NT2/D1 (cell line): ENCODE results near the gene IL22RA2.
"Not testable (repeated sequence)": the region's sequence is repeated elsewhere in the genome, so short reads cannot be mapped to it uniquely, and the experiment has no call there.

ENCODE experiments used
- DNase-seq: peaks from one replicate; pipeline ENCODE4 v3.0.0-alpha.2; 2011; ENCODE audit warnings: low read depth, low spot score
- H3K27me3 ChIP-seq: 2 replicates; pipeline ENCODE4 v1.6.0; 2011; ENCODE audit warnings: mild to moderate bottlenecking; ENCODE audit not compliant: insufficient read length, insufficient read depth
- H3K36me3 ChIP-seq: 2 replicates; pipeline ENCODE4 v1.6.1; 2011; ENCODE audit warnings: mild to moderate bottlenecking, low read length, mixed read lengths; ENCODE audit not compliant: insufficient read depth, insufficient read length
- H3K4me1 ChIP-seq: 2 replicates; pipeline ENCODE4 v1.5.1; 2011; ENCODE audit not compliant: insufficient read depth, insufficient read length
- H3K4me3 ChIP-seq: 2 replicates; pipeline ENCODE4 v1.5.1; 2011; ENCODE audit warnings: low read depth; ENCODE audit not compliant: insufficient read length
- H3K9ac ChIP-seq: 2 replicates; pipeline ENCODE4 v1.6.0; 2011; ENCODE audit warnings: low read depth; ENCODE audit not compliant: insufficient read length
- H3K9me3 ChIP-seq: 2 replicates; pipeline ENCODE4 v1.5.1; 2011; ENCODE audit warnings: mild to moderate bottlenecking, low read length; ENCODE audit not compliant: insufficient read depth
- SUZ12 ChIP-seq: IDR thresholded peaks from 2 replicates; pipeline ENCODE4 v1.6.1; 2011; ENCODE audit not compliant: insufficient read length, insufficient read depth; ENCODE audit errors: extremely low read depth
- YY1 ChIP-seq: IDR thresholded peaks from 2 replicates; pipeline ENCODE4 v1.6.1; 2011; ENCODE audit not compliant: insufficient read length, insufficient read depth
- ZNF274 ChIP-seq: IDR thresholded peaks from 2 replicates; pipeline ENCODE4 v1.6.1; 2011; ENCODE audit warnings: mild to moderate bottlenecking, low read depth, low read length

The IL22RA2 gene

GRCh38 chr6:137216875-137217553 lies 43.6 kb upstream of the IL22RA2 start:
- Histone ChIP-seq H3K27me3 (no peaks in the 10 kb centered on the region), H3K4me1 (no peaks in the 10 kb centered on the region), H3K9me3 (peaks cover 5% of the 10 kb centered on the region; the same call in 1 of the 2 replicates), H3K4me3 (no peak overlapping the region), H3K9ac (no peak overlapping the region), H3K36me3 (peaks cover 19% of the 10 kb centered on the region)
- no peak for TF ChIP-seq ZNF274
- TF ChIP-seq SUZ12: no peak
- no peak for DNase-seq

- Histone ChIP-seq H3K9me3 (peaks cover 6% of the 10 kb centered on the region; the same call in 1 of the 2 replicates), H3K36me3 (peaks cover 21% of the 10 kb centered on the region), H3K27me3 (no peaks in the 10 kb centered on the region), H3K4me3 (no peak overlapping the region), H3K4me1 (no peaks in the 10 kb centered on the region), H3K9ac (no peak overlapping the region)
- TF ChIP-seq YY1 (no peak), ZNF274 (no peak), SUZ12 (no peak)
- no peak for DNase-seq
These were observed 42.7 kb upstream of the IL22RA2 start for GRCh38 chr6:137216106-137216505.

GRCh38 chr6:137215630-137216029 lies 42.2 kb upstream of the IL22RA2 start:
- not testable (repeated sequence) for H3K27me3 ChIP-seq, H3K4me3 ChIP-seq, H3K9ac ChIP-seq, DNase-seq, H3K4me1 ChIP-seq
- Histone ChIP-seq H3K36me3 (peaks cover 21% of the 10 kb centered on the region), H3K9me3 (peaks cover 10% of the 10 kb centered on the region; the same call in 1 of the 2 replicates)

DNA sequence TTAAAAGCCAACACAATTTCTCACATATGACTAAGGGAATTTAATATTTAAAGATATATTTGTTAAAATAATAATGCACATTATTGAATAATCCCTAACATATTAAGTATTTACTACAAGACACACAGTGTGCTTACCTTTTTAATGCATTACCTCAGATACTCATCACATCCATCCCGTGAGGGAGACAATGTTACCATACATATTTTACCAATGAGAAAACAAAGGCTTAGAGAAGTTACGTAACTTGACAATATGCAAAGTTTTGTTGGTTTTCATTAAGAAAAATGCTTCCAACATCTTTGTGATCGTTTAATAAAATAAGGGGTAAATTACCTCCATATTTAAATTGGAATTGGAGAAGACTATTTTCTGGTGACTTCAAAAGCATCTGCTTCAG lies 41.5 kb upstream of the IL22RA2 start:
- Histone ChIP-seq H3K4me3 (no peak overlapping the region), H3K4me1 (no peaks in the 10 kb centered on the region), H3K9me3 (peaks cover 16% of the 10 kb centered on the region), H3K36me3 (peaks cover 21% of the 10 kb centered on the region), H3K27me3 (no peaks in the 10 kb centered on the region), H3K9ac (no peak overlapping the region)
- no peak for DNase-seq
- TF ChIP-seq YY1: no peak
- no peak for TF ChIP-seq SUZ12
- TF ChIP-seq ZNF274: no peak

DNA sequence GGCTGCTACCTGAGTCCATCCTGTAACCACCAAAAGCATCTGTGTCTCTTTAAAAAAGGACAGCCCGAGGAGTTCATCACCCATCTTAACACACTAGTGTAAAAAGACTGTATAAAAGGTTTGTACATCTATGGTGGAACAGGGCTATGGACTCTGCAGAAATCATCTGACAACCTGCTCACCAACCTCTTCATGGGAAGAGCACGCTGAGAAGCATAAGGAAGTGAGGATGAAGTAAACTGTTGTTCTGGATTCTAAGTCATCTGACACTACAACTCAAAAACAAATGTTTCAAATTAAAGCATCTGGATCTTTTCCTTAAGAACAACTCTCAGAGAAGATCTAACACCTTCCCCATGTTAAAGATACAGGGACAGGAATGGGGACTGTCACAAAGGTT lies 40.4 kb upstream of the IL22RA2 start:
- no peaks in the 10 kb centered on the region for H3K27me3 ChIP-seq
- no peak for TF ChIP-seq ZNF274
- no peak overlapping the region for H3K9ac ChIP-seq
- H3K4me1 ChIP-seq: no peaks in the 10 kb centered on the region
- H3K9me3 ChIP-seq: peaks cover 26% of the 10 kb centered on the region
- peaks cover 21% of the 10 kb centered on the region for H3K36me3 ChIP-seq
- no peak for DNase-seq
- no peak overlapping the region for H3K4me3 ChIP-seq

DNA sequence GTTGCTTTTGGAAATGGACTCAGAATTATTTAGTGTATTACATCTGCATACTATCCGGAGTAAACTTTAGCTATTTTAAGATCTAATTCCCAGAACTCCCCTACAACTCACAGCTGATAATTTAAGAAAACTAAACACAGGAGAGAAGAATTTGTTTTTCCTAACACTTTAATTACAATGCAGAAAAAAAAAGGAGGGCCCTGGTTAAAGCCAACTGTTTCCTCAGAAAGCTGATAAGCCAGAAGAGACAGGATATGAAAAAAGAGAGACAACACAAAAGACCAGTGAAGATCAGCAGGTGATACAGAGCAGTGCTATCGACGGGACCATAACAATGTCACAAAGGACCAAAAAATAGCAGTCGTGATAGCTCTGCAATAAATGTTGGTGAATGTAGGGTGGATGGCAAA lies 39.9 kb upstream of the IL22RA2 start:
- no peaks in the 10 kb centered on the region for H3K27me3 ChIP-seq
- no peak overlapping the region for H3K9ac ChIP-seq
- H3K36me3 ChIP-seq: peaks cover 21% of the 10 kb centered on the region
- H3K9me3 ChIP-seq: peaks cover 31% of the 10 kb centered on the region
- no peak overlapping the region for H3K4me3 ChIP-seq
- H3K4me1 ChIP-seq: no peaks in the 10 kb centered on the region
- TF ChIP-seq YY1 (no peak), ZNF274 (no peak), SUZ12 (no peak)
- no peak for DNase-seq

DNA sequence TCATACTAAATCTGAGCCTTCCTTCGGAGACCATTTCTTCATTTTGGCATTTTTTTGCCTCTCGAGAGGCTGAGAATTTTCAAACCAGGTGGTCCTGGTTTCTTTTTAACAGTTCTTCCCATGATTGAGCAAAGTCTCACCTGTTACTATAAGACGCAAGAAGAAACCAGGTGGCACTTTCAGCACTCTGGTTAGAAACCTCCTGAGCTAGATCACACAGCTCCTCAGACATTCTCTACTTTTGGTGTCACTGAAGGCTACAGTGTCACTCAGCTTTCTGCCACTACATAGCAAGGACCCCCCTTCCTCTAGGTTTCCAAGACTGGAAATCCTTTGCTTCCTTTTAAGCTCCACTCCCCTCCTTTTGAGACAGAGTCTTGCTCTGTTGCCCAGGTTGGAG lies 38.5 kb upstream of the IL22RA2 start:
- no peak for TF ChIP-seq ZNF274
- TF ChIP-seq YY1: no peak
- TF ChIP-seq SUZ12: no peak
- H3K4me3 ChIP-seq: no peak overlapping the region
- peaks cover 34% of the 10 kb centered on the region for H3K9me3 ChIP-seq
- H3K27me3 ChIP-seq: no peaks in the 10 kb centered on the region
- H3K4me1 ChIP-seq: no peaks in the 10 kb centered on the region
- H3K9ac ChIP-seq: no peak overlapping the region
- peaks cover 12% of the 10 kb centered on the region for H3K36me3 ChIP-seq
- no peak for DNase-seq

GRCh38 chr6:137210903-137211302 lies 37.5 kb upstream of the IL22RA2 start:
- DNase-seq: no peak
- H3K9me3 ChIP-seq: peaks cover 34% of the 10 kb centered on the region

More at GRCh38 chr6:137210903-137211302, 37.5 kb upstream of the IL22RA2 start:
- no peak overlapping the region for H3K4me3 ChIP-seq
- TF ChIP-seq ZNF274: no peak
- no peak for TF ChIP-seq YY1
- no peak for TF ChIP-seq SUZ12
- no peaks in the 10 kb centered on the region for H3K27me3 ChIP-seq
- H3K36me3 ChIP-seq: peaks cover 20% of the 10 kb centered on the region
- H3K4me1 ChIP-seq: no peaks in the 10 kb centered on the region
- H3K9ac ChIP-seq: no peak overlapping the region
